Measurements from ENCODE around the gene LRIG2.
"Not testable (repeated sequence)": the region's sequence is repeated elsewhere in the genome, so short reads cannot be mapped to it uniquely, and the experiment has no call there.

Gene LRIG2

GRCh38 chr1:113072141-113072756 is 749 bp upstream of the LRIG2 start:
- DNase-seq: no peak

GRCh38 chr1:113073479-113073950 is 517 bp downstream of the LRIG2 start:
- DNase-seq: no peak

- DNase-seq: no peak
Measured at GRCh38 chr1:113074237-113074636, 1.2 kb downstream of the LRIG2 start.

GRCh38 chr1:113077978-113078377 is 5.0 kb downstream of the LRIG2 start:
- not testable (repeated sequence) for DNase-seq

- DNase-seq: no peak
Measured at GRCh38 chr1:113086541-113086940, 13.5 kb downstream of the LRIG2 start.

- no peak for DNase-seq
Measured at GRCh38 chr1:113088972-113089371, 16.0 kb downstream of the LRIG2 start.

GRCh38 chr1:113090051-113090450 is 17.1 kb downstream of the LRIG2 start:
- DNase-seq: no peak

GRCh38 chr1:113091988-113092594 is 19.1 kb downstream of the LRIG2 start:
- DNase-seq: no peak

- DNase-seq: no peak
Measured at GRCh38 chr1:113094506-113094905, 21.5 kb downstream of the LRIG2 start.

GRCh38 chr1:113095790-113096455 is 22.9 kb downstream of the LRIG2 start:
- DNase-seq: no peak

- no peak for DNase-seq
Measured at GRCh38 chr1:113096493-113096892, 23.5 kb downstream of the LRIG2 start.

- no peak for DNase-seq
Measured at GRCh38 chr1:113101588-113101987, 28.6 kb downstream of the LRIG2 start.

GRCh38 chr1:113103048-113103447 is 30.1 kb downstream of the LRIG2 start:
- DNase-seq: no peak

- DNase-seq: no peak
Measured at GRCh38 chr1:113103977-113104376, 31.0 kb downstream of the LRIG2 start.

- DNase-seq: no peak
Measured at GRCh38 chr1:113106910-113107309, 33.9 kb downstream of the LRIG2 start.

- no peak for DNase-seq
Measured at GRCh38 chr1:113109908-113110554, 37.0 kb downstream of the LRIG2 start.

- DNase-seq: no peak
Measured at GRCh38 chr1:113118266-113118665, 45.3 kb downstream of the LRIG2 start.

- DNase-seq: no peak
Measured at GRCh38 chr1:113123737-113124136, 50.7 kb downstream of the LRIG2 start.

GRCh38 chr1:113124366-113124765 is 51.4 kb downstream of the LRIG2 start:
- DNase-seq: no peak

GRCh38 chr1:113125517-113125916 is 52.5 kb downstream of the LRIG2 start:
- no peak for DNase-seq

GRCh38 chr1:113126207-113126606 is 53.2 kb downstream of the LRIG2 start:
- DNase-seq: no peak

- no peak for DNase-seq
Measured at GRCh38 chr1:113128116-113128515, 55.1 kb downstream of the LRIG2 start.

- DNase-seq: no peak
Measured at GRCh38 chr1:113129529-113130185, 56.7 kb downstream of the LRIG2 start.
